Epithelial cell of proximal tubule (primary cell): ENCODE results near the gene FLT1. TPM values are rescaled to one million over a fixed set of nuclear protein-coding genes. Genes with fewer than 3 reads are reported as not detected.

Experiments
- DNase-seq: peaks from one replicate; pipeline ENCODE4 v3.0.0-alpha.2; 2011; ENCODE audit warnings: low read depth
- H3K4me3 ChIP-seq: 2 replicates; pipeline ENCODE4 v1.5.1; 2011; ENCODE audit warnings: low read depth, mild to moderate bottlenecking, low read length
- total RNA-seq: library from RNA; depleted of rRNA; stranded (reverse); fragments of >200 nt; gene quantifications from 2 replicates; pipeline ENCODE4 v1.2.3, GENCODE V29; 2015
- TF ChIP-seq, protein P1 (sequence below): conservative IDR thresholded peaks from 2 replicates; pipeline ENCODE4 v1.5.1; 2012; ENCODE audit warnings: low read depth, mild to moderate bottlenecking, low read length

Gene FLT1
- total RNA-seq, 1 donor from 2014 or later = 0.17 TPM

DNA sequence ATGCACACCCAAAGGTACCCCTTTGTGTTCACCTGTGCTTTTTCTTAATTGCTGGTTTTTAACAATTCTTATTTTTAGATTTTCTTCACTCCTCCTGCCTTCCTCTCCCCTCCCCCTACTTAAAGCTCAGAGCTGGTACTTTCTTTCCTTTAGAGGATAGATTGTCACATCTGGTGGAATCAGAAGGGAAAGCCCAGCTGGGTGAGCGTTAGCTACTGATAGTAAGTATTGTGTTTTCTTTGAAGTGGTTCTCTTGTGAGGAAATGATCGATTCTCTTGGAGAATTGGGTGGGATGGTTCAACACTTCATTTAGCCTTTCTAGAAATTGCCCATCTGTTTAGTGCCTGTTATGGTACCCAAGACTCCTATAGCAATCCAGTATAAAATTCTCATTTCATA is 84.8 kb downstream of the FLT1 start:
- no peak for DNase-seq
- no peak overlapping the region for H3K4me3 ChIP-seq
- TF ChIP-seq, protein P1, sequence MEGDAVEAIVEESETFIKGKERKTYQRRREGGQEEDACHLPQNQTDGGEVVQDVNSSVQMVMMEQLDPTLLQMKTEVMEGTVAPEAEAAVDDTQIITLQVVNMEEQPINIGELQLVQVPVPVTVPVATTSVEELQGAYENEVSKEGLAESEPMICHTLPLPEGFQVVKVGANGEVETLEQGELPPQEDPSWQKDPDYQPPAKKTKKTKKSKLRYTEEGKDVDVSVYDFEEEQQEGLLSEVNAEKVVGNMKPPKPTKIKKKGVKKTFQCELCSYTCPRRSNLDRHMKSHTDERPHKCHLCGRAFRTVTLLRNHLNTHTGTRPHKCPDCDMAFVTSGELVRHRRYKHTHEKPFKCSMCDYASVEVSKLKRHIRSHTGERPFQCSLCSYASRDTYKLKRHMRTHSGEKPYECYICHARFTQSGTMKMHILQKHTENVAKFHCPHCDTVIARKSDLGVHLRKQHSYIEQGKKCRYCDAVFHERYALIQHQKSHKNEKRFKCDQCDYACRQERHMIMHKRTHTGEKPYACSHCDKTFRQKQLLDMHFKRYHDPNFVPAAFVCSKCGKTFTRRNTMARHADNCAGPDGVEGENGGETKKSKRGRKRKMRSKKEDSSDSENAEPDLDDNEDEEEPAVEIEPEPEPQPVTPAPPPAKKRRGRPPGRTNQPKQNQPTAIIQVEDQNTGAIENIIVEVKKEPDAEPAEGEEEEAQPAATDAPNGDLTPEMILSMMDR = no peak

DNA sequence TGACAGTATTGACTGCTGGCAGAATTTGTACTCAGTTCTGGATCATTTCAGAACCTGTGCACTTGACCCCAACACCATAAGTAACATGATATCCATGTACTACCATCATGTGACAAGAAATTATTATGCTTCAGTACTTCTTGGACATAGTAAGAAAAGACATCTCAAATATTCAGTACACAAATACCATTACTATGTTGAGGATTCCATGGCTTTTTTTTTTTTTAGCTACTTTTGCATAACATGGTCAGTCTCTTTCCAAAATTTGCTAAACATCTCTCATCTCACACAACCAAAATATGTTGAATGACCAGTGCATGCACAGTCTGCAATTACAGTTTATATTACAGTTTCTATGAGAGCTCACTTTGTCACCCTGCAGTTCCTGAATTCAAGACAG is 85.3 kb downstream of the FLT1 start:
- TF ChIP-seq, protein P1 = no peak
- no peak for DNase-seq
- no peak overlapping the region for H3K4me3 ChIP-seq

DNA sequence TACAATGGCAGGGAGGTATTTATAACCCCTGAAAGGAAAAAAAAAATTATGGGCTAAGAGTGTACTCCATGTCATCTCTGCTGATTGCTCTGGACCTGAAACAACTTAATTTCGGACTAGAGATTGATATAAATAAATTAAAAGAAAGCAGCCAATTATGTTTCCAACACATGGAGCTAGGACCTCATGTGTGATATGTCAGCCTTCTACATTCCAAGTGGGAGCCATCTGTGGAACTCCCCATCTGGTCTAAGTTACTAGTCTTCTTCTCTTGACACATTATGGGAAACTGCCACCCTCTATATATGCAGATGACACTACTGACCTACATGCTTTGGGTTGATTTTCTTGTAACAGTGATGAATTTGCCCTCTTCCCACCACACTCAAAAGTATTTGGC is 86.1 kb downstream of the FLT1 start:
- DNase-seq = no peak
- TF ChIP-seq, protein P1 = no peak
- H3K4me3 ChIP-seq = no peak overlapping the region

DNA sequence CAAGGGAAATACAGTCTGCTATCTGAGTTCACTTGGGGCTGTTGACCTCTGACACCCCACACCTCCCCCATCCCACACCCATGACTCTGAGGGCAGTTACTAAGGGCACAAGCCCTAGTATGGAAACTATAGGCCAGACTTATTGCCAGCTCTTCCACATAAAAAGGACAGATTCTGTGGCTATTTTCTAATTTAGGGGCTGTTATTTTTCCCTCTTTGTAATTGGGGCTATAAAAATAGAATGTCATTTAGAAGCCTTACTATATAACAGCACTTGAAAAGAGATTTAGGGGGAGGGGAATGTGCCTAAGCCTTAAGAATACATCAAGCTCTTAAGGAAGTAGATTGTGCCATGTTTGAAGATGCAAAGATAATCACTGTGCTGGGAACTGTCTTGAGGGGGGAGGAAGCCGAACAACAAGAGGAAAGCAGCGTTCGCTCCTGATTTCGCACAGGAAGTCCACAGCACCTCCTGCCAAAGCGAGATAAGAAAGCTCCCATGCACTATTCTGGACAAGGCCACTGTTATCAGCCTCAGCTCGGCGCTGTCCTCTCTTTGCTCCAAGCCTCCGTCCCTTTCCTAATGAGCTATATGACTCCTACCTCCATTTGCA is 86.6 kb downstream of the FLT1 start:
- TF ChIP-seq, protein P1 = no peak

DNA sequence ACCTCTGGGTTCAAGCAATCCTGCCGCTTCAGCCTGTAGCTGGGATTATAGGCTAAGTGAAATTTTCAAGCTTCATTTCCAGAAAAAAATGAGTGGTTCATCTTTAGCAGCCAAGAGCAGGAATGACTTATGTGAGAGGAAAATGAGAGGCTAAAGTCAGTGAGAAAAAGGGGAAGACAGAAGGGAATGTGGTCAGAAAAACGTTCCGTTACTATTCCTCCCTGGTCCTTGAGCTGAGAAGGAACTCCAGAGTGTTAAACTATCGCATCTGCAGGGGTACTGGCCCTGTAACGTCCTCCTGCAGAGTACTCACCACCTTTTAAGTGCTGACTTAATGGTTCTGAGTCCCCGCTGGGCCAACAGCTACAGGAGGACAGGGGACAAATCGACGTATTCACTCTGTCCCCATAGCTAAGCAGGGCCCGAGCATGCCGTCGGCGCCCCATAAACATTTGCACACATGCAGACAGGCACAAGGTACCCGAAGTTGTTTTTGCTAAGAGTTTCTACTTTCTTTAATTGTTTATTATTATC is 88.1 kb downstream of the FLT1 start:
- H3K4me3 ChIP-seq = no peak overlapping the region
- DNase-seq = no peak
- TF ChIP-seq, protein P1 = no peak

More for the DNA sequence above, 86.6 kb downstream of the FLT1 start:
- no peak overlapping the region for H3K4me3 ChIP-seq
- DNase-seq = no peak

DNA sequence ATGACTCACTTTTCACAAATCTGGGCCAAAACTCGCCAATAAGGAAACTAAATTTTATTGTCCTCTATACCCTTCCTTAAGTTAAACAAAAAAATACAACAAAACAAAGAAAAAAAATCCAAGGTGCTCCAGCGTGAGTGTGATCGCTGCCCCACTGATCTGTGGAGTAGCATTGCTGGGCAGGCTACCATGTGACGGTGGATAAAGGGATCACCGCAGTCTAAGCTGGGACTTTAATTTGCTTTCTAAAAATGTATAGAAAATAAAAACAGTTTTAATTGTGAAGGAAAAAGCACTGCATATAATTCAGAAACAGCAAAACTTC is 92.9 kb downstream of the FLT1 start:
- TF ChIP-seq, protein P1 = no peak
- no peak overlapping the region for H3K4me3 ChIP-seq
- no peak for DNase-seq
